ENCODE data around the gene MRPL41.
"Not testable (repeated sequence)": the region's sequence is repeated elsewhere in the genome, so short reads cannot be mapped to it uniquely, and the experiment has no call there.

MRPL41 gene

DNA sequence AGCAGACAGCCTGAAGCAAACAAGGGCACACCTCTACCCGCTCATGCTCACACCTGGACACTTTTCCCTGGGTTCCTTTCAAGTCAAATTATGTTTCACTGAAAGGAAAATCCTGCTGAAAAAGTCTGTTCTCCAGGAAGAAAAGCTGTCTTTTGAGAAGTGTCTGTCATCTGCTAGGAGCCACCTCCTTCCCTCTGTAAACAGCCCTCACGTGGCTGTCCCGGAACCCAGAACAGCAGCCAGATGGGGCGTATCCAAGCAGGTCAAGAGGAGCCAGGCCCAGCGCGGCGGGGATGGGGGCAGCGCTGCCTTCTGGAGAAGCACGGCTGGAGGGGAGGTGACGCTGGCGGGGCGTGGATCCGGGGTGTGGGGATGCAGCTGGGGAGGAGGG, 1.5 kb upstream of the MRPL41 start, which contains the start of gene PNPLA7:
PNPLA7 (minus strand) TSS at position 172 of the 391 bp plus-strand sequence. CDS start 205 bp downstream, outside the sequence.
- no peak for TF ChIP-seq CTCF (IDR thresholded peaks at IDR 0.05; ENCODE audit: low read depth, low read length, missing control alignments)

DNA sequence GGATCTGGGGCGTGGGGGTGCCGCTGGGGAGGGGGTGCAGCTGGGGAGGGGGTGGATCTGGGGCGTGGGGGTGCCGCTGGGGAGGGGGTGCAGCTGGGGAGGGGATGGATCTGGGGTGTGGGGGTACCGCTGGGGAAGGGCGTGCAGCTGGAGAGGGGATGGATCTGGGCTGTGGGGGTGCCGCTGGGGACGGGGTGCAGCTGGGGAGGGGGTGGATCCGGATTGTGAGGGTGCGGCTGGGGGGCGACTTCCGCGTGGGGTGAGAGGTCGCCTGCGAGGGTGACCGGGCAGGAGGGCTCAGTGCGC, 768 bp upstream of the MRPL41 start:
- H3K4me3 ChIP-seq (replicated peaks; ENCODE audit: low read depth, low read length), result peak overlapping the region; percentile 85
- not testable (repeated sequence) for DNase-seq (ENCODE audit: extremely low read depth, low read depth)

More for the DNA sequence above, 1.5 kb upstream of the MRPL41 start, which contains the start of gene PNPLA7:
- peak within 1 kb of the TSS; percentile 85 for H3K4me3 ChIP-seq (replicated peaks; ENCODE audit: low read depth, low read length)
- DNase-seq (ENCODE audit: extremely low read depth, low read depth), result peak; percentile 41

DNA sequence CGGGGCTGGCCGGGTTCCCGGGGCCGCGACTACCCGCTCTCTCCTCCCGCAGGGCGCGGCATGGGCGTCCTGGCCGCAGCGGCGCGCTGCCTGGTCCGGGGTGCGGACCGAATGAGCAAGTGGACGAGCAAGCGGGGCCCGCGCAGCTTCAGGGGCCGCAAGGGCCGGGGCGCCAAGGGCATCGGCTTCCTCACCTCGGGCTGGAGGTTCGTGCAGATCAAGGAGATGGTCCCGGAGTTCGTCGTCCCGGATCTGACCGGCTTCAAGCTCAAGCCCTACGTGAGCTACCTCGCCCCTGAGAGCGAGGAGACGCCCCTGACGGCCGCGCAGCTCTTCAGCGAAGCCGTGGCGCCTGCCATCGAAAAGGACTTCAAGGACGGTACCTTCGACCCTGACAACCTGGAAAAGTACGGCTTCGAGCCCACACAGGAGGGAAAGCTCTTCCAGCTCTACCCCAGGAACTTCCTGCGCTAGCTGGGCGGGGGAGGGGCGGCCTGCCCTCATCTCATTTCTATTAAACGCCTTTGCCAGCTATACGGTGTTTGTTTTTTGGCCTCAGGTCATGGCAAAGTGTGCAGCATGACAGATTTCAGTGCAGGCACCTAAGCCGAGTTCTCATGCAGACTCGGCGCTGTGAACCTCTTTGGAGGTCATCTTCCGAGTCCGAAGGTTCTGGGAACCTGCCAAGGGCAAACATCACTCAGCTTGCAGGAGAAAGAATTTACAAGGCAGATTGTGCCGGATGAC, 516 bp downstream of the MRPL41 start:
- TF ChIP-seq CTCF (IDR thresholded peaks at IDR 0.05; ENCODE audit: low read depth, low read length, missing control alignments), result no peak
- peak overlapping the region; percentile 85 for H3K4me3 ChIP-seq (replicated peaks; ENCODE audit: low read depth, low read length)
- no peak for DNase-seq (ENCODE audit: extremely low read depth, low read depth)

GRCh38 chr9:137553654-137554053, 2.0 kb downstream of the MRPL41 start:
- DNase-seq (ENCODE audit: extremely low read depth, low read depth); H3K4me3 ChIP-seq (replicated peaks; ENCODE audit: low read depth, low read length): not testable (repeated sequence)

DNA sequence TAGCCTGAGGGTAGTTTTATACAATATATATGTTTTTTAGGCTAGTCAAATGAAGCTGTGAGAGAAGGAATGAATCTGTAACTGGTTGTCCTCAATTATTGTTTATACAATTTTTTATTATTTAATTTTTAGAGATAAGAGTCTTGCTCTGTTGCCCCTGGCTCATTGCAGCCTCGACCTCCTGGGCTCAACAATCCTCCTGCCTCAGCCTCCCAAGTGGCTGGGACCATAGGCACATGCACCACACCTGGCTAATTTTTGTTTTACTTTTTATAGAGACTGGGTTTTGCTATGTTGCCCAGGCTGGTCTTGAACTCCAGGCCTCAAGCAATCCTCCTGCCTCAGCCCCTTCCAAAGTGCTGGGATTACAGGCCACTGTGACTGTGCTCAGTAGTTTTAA, 2.7 kb downstream of the MRPL41 start:
- H3K4me3 ChIP-seq (replicated peaks; ENCODE audit: low read depth, low read length), result no peak overlapping the region
- DNase-seq (ENCODE audit: extremely low read depth, low read depth), result no peak
- TF ChIP-seq CTCF (IDR thresholded peaks at IDR 0.05; ENCODE audit: low read depth, low read length, missing control alignments), result no peak

GRCh38 chr9:137555179-137555578, 3.5 kb downstream of the MRPL41 start:
- H3K4me3 ChIP-seq (replicated peaks; ENCODE audit: low read depth, low read length), result no peak overlapping the region
- DNase-seq (ENCODE audit: extremely low read depth, low read depth), result no peak
- TF ChIP-seq CTCF (IDR thresholded peaks at IDR 0.05; ENCODE audit: low read depth, low read length, missing control alignments), result no peak

- DNase-seq (ENCODE audit: extremely low read depth, low read depth), result no peak
- TF ChIP-seq CTCF (IDR thresholded peaks at IDR 0.05; ENCODE audit: low read depth, low read length, missing control alignments), result no peak
- H3K4me3 ChIP-seq (replicated peaks; ENCODE audit: low read depth, low read length), result no peak overlapping the region
Measured at GRCh38 chr9:137556069-137556838, 4.6 kb downstream of the MRPL41 start.

All from HFF-Myc (cell line).